Right ventricle myocardium inferior (tissue), 1 donor: ENCODE measurements around the gene CARD14. TPM values are rescaled to one million over a fixed set of nuclear protein-coding genes. Genes with fewer than 3 reads are reported as not detected.

Source experiments
- ATAC-seq: fragments of 200-7000 bp; cut with Tn5 transposase; one replicate; pipeline ENCODE4 v1.9.1; 2020; ENCODE audit warnings: mild to moderate bottlenecking, moderate library complexity
- DNase-seq: peaks from one replicate; pipeline ENCODE4 v3.0.0; 2021; ENCODE audit errors: missing footprints
- intact Hi-C: fragments of 100-400 bp; cut with DNase I; formaldehyde crosslinking; loops from one replicate; pipeline ENCODE4 v1.11.0; 2022
- total RNA-seq: library from RNA; stranded (reverse); fragmentation: NEBNext Ultra II Directional; extraction: Animal tissue kit (Norgen Biotek cat#: 25700); gene quantifications from one replicate; pipeline ENCODE4 v1.2.1, GENCODE V29; 2021
- donor health status: DM: no; HTN: yes; CAD: no; lungs with severe emphysema.

The CARD14 gene
- total RNA-seq, 1 donor from 2014 or later: not detected

DNA sequence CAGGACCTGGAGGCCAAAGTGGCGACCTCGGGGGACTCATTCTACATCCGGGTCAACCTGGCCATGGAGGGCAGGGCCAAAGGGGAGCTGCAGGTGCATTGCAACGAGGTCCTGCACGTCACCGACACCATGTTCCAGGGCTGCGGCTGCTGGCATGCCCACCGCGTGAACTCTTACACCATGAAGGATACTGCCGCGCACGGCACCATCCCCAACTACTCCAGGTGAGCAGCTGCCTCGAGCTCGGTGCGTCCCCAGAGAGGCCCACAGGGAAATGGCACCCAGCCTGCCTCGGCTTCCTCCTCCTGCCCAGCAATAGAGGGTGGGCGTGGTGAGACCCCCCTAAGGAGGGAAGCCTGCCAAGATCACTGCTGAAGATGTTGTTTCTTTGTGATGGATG lies 32.4 kb downstream of the CARD14 start:
- intact Hi-C loops: no loop called here
- DNase-seq: no peak
- ATAC-seq: no peak

DNA sequence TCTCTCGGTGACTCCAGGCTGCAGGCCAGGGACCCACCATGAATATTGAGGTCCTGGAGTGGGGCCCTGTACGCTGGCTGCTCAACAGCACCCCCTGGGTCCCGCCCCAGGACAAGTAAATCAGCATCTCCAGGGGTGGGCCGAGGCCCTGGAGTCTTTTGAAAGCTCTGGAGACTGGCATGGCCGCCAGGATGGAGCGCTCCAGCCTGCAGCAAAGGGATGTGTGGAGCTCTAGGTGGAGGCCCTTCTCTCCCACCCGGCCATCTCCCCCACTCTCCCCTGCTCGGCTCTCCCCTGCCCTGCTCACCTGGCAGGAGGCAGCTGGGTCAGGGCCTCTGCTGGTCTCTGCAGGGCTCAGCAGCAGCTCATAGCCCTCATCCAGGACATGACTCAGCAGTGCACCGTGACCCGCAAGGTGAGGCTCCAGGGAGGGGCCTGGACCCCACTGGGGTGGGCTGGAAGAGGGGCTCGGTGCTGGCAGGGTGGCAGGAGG lies 33.7 kb downstream of the CARD14 start:
- intact Hi-C loops: no loop called here
- ATAC-seq (no peak), DNase-seq (no peak)

DNA sequence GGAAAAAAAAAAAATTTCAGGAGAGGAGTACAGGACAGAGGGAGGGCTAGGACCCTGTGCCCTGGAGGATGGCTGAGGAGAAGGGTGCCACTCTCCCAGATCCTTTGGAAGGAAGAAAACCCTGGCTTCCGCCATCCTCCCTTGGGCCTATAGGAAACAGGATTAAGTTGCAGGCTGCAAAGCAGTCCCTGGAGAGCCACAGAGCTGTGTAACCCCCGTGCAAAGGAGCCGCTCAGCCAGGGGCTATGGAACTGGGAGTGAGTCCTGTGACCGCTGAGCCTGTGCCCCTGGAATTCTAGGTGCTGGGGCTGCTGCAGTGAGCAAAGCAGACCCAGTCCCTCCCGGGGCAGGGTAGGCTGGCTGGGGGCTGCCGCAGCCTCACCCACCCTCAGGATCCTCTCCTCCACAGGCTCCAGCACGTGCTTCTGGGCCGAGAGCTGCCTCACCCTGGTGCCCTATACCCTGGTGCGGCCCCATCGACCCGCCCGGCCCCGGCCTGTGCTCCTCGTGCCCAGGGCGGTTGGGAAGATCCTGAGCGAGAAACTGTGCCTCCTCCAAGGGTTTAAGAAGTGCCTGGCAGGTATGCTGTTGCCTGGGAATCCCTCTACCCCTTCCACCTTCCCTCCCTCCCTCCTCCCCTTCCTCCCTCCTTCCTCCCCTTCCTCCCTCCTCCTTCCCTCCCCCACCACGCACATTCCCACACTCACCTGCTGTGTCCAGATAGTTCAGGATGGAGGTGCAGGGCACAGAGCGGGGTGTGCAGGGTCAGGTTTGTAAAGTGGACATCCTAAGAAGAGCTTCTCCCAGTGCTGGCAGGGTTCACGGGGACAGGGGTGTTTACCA lies 35.0 kb downstream of the CARD14 start:
- intact Hi-C loops: no loop called here
- no peak for DNase-seq
- no peak for ATAC-seq

DNA sequence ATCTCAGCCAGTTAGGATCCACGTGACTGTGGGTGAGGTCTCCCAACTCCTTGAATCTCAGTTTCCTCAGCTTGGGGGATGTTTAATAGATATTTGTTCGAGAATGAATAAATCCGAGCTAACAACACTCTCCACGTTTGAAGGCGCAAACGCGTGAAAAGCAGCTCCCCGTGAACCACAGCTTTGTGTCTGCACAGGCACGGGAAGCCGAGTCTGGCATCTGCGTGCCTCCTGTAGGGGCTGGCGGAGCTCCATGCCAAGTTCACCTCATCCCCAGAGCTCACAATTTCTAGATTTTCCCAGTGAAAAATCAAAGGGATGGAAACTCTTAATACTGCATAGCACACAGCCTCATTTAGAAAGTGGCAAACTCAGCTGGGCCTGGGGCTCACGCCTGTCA lies 36.0 kb downstream of the CARD14 start:
- DNase-seq (no peak), ATAC-seq (no peak)
- intact Hi-C loops: no loop called here

DNA sequence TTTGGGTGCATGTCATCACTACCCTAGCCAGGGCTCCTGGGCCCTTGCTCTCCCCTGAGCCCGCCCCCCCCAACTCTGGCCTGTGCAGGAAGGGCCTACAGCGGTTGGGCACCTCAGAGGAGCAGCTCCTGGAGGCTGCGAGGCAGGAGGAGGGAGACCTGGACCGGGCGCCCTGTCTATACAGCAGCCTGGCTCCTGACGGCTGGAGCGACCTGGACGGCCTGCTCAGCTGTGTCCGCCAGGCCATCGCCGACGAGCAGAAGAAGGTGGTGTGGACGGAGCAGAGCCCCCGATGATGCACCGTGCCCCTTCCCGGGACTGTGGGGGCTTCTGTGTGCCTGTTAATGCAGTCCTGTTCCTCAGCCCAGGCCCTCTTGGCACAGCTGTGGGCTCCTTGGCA lies 38.2 kb downstream of the CARD14 start:
- intact Hi-C loops: no loop called here
- ATAC-seq (no peak), DNase-seq (peak; percentile 64)

DNA sequence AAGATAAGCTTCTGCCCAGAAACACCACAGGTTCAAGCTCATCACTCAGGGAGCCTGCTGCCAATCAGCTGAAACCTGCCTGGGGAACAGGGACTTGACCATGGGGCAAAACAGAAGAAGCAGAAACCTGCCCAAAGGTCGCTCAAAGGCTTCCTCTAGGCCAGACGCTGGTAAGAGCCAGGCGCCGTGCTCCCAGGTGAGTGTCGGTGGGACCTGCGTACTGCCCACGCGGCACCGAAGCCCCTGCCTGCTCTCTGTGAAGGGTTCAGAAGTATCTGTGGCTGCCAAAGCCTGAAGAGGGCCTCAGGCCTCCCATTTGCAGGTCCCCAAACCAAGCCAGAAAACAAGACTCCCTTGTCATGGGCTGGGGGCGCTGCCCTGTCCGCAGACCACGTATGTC lies 39.9 kb downstream of the CARD14 start:
- peak; percentile 20 for DNase-seq
- ATAC-seq: no peak
- intact Hi-C loops: no loop called here

DNA sequence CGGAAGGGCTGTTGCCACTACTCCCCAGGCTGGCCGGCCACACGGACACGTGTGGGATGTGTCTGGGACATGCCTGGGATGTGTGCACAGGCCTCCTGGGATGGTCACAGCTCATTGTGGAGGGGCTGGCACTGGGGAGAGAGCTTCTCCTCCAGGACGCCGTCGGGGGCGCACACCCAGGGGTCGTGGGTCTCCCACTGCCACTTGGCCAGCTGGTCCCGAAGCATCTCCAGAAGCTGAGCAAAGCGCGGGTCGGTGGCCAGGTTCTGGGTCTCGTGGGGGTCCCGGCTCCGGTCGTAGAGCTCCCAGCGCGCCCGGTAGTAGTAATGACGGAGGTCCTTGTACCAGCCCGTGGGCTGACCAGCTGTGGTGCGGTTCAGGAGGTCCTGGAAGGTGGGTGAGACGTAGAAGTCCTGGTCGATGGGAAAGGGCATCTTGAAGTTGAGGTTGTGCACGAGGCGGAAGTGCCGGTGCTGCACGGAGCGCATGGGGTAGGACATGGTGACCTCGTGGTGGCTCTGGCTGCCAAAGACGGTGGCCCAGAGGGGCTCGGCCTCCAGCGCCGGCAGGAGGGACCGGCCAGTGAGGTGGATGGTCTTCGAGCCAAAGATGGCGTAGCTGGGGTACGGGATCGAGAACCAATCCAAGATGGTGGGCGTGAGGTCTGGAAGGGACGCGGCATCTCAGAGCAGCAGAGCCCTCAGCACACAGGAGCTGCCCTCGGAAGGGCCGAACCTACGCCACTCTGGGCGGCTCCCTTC lies 40.7 kb downstream of the CARD14 start:
- ATAC-seq (no peak), DNase-seq (peak; percentile 51)
- intact Hi-C loops: no loop called here

DNA sequence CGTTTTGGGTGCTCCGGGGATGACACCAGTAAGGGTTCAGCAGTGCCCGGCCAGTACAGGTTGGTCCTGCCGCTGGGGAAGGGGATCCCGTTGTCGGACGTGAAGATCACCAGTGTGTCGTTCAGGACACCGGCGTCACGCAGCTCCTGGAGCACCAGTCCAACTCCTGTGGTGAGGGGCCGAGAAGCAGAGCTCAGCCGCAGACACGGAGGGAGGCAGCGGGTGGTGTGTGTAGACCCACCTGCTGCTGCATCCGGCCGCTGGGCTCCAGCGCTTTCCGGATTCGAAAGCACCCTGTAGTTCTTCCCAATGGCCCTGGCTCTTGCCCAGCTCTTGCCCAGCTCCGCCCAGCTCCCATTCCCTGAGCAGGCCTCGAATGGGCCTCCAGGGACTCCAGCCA lies 42.3 kb downstream of the CARD14 start:
- ATAC-seq (no peak), DNase-seq (peak; percentile 43)
- intact Hi-C loops: no loop called here

DNA sequence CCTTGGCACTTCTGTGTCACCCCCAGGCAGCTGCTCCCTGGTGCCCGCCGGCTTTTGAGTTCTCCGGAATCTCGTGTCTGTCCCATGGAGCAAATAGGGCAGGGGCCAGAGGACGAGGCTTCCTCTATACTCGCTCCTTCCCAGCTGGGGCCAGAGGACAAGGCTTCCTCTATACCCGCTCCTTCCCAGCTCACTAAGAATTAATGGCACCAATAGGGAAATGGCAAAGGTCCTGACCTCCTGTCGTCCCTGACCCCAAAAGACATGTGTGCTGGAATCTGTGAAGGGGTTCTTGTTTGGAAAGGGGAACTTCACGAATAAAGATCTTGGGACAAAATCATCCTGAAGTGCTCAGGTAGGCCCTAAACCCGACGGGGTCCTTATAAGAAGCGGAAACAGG lies 42.7 kb downstream of the CARD14 start:
- intact Hi-C loops: no loop called here
- DNase-seq: no peak
- ATAC-seq: no peak

DNA sequence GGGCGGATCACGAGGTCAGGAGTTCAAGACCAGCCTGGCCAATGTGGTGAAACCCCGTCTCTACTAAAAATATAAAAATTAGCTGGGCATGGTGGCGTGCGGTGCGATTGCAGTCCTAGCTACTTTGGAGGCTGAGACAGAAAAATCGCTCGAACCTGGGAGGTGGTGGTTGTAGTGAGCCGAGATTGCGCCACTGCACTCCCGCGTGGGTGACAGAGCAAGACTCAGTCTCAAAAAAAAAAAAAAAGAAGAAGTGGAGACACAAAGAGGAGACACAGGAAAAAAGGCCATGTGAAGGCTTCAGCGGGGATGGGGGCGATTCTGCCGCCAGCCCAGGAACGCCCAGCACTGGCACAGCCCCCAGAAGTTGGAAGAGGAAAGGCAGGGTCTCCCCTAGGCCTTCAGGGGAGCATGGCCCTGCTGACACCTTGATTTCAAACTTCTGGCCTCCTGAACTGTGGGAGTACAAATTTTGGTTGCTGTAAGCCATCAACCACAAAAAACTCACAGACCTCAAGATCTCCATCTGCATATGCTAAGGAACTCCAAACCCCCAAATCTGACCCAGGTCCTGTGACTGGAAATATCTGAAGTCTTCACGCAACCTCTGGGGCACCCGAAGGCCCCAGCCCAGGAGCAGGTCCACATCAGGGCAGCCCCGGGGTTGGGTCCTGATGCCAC lies 43.3 kb downstream of the CARD14 start:
- DNase-seq: peak; percentile 81
- intact Hi-C loops: no loop called here
- ATAC-seq: no peak

DNA sequence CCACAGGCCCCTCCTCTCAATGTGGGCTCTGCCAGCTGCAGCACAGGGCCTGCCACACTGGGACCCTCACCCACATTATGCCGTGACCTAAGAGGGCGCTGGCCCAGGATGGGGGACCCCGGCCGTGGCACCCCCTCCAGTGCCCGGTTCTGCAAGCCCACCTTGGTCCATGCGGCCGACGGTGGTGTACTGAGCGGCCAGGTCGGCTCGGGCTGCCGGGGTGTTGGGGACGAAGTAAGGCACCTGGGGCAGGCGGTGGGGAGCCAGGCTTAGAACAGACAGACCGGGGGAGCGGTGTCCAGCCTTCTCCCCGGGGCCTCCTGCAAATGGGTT lies 43.8 kb downstream of the CARD14 start:
- ATAC-seq (no peak), DNase-seq (peak; percentile 57)
- intact Hi-C loops: no loop called here

DNA sequence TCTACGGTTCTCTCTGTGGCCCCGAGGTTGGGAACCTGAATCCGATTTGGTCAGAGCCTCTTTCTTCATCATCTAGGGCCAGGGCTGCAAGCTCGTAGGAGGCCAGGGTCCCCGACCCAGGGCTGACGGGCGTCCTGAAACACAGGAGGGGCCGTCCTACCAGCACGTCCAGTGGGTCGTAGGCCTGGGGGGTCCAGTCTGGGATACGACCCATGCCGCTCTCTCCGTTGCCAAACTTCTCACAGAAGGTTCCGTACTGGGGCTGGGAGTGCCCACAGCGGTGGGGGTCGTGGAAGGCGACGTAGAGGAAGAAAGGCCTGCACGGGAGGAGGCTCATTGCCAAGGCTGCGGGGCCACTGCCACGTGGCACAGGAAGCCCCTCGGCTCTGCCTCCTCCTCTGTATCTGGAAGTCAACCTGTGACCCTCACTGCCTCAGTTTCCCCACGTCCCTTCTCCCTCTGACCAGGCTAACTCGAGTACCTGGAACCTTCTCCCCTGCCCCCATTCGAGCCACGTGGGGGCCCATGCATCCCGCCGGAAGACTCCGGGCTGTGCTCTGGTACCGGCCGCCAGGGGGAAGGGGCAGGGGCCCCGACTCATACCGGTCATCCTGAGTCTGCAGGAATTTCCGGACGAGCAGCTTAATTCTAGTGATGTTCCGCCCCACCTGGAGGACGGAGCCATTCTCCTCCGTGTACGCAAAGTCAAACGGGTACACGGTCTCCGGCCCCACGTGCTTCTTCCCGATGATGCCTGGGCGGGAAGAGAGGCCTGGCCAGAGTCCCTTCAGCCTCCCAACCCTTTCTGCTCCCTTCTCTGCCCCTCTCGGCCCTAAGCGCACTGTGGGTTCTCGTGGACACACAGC lies 44.4 kb downstream of the CARD14 start:
- DNase-seq (peak; percentile 64), ATAC-seq (no peak)
- intact Hi-C loops: no loop called here

DNA sequence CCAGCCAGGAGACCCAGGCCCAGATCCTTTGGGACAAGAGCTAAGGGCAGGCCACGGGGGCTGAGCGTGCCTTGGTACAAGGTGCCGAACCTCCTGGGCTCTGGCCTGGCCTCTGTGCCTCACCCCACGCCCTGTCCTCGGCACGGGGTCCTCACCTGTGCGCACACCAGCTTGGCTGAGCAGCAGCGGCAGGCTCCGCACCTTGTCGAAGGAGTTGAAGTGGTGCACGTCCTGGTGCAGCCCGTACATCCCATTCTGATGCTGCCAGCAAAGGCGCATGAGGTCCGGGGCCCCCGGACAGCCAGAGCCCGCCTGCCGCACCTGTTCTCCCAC lies 45.0 kb downstream of the CARD14 start:
- peak; percentile 64 for DNase-seq

DNA sequence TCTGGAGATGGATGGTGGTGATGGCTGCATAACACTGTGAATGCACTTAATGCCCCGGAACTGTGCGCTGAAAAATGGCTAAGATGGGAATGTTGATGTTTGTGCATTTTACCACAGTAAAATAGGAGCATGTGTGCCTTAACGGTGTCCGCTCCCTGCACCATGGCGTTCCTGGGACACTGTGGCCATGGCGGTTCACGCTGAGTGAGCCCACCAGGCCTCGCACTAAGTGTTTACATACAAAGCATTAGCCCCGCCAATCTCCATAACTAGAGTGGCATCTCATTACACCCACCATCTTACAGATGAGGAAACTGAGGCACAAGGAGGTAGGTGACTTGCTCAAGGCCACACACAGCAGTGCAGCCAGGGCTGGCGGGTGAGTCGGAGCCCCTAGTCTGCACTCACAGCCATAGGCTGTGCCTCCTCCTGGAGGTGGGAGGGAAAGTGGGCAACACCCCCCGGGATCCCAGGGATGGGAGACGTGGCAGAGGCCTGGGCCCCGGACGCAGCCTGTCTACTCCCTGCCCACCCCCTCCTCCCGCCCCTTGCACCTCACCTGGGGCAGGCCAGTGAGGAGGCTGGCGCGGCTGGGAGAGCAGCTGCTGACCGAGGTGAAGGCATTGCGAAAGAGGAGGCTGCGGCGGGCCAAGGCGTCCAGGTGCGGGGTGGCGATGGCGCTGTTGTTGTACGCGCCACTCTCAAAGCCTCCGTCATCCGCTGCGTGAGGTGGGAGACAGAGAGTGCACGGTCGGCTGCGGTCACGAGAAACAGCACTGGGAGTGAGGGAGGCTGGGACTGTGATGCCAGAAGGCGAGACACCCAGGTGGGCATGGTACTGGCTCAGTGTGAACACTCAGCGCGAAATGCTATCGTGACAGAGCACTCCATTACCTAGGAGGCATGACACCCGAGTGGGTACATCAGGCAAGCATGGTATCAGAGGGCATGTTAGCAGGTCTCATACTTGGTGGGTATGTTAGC lies 46.9 kb downstream of the CARD14 start:
- intact Hi-C loops: no loop called here
- ATAC-seq (no peak), DNase-seq (peak; percentile 61)

More for the DNA sequence above, 45.0 kb downstream of the CARD14 start:
- intact Hi-C loops: no loop called here
- ATAC-seq: no peak

DNA sequence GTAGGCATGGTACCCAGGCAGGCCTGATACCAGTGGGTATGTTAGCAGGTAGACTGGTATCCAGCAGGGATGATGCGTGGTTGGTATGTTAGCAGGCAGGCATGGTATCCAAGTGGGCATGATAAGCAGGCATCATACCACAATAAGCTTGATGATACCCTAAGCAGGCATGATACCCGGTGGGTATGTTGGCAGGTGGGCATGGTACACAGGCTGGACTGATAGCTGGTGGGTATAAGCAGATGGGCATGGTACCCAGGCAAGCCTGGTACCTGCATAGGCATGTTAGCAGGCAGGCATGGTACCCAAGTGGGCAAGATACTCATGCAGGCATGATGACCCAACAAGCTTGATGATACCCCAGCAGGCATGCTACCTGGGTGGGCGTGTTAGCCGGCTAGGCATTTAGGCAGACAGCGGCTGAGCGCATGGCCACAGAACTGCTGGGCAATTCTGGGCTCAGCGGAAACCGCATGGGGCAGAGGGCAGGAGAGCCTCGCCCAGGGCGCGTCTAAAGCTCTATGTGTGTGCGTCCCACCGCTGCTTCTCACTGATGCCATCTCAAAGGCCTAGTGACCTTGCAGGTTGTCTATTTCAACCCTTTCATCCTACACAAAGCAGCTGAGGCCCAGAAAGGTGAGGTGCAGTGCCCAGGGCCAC lies 48.0 kb downstream of the CARD14 start:
- DNase-seq (peak; percentile 55), ATAC-seq (no peak)
- intact Hi-C loops: no loop called here

DNA sequence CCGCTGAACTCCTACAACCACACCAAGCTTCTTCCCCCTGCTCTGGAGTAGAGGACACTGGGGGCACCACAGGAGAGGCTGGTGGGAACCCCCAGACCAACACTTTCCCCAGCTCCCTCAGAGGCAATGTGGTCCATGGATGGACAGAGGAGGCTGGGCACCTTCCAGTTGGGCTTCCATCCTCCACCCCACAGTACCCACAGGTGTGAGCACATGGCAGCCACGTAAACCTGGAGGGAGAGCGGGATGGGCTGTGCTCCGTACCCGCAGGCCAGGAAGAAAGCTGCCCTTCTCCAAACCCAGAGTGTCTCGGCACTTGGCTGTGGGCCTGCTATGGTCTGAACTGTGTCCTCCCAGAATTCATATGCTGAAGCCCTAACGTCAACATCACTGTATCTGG lies 48.6 kb downstream of the CARD14 start:
- DNase-seq (peak; percentile 11), ATAC-seq (no peak)
- intact Hi-C loops: no loop called here

DNA sequence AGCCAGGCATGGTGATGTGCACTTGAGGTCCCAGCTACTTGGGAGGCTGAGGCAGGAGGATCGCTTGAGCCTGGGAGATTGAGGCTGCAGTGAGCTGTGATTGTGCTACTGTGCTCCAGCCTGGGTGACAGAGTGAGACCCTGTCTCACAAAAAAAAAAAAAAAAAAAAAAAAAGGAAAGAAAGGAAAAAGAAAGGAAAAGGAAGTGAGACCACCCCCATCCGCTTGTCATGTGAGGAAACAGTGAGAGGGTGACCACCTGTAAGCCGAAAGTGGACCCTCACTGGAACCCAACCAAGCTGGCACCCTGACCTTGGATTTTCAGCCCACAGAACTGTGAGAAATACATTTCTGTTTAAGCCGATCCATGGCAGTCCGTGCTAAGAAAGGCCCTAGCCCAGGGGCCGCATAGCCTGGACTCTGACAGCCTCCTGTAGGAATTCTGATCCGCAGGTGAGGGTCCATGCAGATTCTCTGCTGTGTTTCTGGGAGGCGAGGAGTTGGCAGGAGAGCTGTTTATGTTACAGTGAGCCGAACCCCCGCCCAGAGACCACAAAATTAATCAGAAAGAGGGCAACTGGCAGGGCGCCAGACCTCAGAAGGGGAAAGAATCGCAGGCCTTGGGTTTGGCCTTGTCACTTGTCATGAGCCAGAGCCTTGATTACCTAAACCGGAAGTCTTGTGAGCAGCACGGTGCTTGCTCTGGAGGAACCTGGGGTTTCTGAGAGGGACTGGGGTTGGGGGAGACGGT lies 49.4 kb downstream of the CARD14 start:
- DNase-seq (peak; percentile 84), ATAC-seq (peak; percentile 24)
- intact Hi-C loops: no loop called here
